GOT3 (cell line): ENCODE results near the gene HOXB5.

ENCODE experiments used
- DNase-seq: peaks from one replicate; lab custom pipeline; 2025; ENCODE audit warnings: mixed read lengths; lab: John Stamatoyannopoulos, UW

HOXB5 gene

DNA sequence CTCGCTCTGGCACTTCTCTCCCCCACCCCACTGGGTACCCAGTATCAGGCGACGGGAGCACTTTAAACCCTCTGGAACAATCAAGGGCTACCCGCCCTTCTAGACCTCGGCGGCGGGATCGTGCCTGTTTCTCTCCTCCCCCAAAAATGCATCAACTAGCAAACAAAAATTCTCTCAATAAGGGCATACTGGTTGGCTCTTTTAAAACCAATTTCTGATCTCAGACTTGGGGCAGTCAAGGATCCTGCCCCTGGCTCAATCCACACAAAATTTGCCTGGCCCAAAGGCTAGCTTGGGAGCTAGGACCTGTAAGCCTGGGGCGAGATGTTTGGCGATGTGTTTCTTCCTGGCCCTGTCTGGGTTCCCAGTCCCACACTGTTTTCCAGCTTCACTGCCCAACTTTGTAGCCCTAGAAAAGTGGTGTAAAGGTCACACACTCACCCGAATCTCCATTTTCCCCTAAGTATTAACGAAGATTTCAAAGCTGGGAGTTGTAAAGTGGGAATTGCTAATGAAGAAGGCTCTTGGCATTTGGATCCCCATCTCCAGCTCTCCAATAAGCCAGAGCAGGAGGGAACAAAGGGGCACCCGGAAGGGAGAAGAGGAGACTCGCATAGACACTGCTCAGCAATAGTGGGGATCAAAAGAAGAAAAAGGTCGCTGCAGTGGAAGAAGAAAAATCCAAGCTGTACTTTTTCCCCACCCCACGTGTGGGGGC lies 34.3 kb downstream of the HOXB5 start:
- no peak for DNase-seq

DNA sequence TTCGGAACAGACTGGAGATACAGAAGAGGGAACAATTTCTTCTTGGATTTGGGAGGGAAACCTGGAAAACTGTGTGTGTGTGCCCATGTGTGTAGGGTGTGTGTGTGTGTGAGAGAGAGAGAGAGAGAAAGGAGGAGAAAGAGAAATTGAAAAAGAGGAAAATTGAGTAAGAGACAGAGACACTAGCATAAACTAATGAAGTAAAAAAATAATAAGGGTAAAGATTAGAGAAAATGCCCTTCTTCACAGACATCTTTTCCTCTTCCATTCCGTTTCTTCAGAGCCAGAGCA lies 34.8 kb downstream of the HOXB5 start:
- DNase-seq = no peak

DNA sequence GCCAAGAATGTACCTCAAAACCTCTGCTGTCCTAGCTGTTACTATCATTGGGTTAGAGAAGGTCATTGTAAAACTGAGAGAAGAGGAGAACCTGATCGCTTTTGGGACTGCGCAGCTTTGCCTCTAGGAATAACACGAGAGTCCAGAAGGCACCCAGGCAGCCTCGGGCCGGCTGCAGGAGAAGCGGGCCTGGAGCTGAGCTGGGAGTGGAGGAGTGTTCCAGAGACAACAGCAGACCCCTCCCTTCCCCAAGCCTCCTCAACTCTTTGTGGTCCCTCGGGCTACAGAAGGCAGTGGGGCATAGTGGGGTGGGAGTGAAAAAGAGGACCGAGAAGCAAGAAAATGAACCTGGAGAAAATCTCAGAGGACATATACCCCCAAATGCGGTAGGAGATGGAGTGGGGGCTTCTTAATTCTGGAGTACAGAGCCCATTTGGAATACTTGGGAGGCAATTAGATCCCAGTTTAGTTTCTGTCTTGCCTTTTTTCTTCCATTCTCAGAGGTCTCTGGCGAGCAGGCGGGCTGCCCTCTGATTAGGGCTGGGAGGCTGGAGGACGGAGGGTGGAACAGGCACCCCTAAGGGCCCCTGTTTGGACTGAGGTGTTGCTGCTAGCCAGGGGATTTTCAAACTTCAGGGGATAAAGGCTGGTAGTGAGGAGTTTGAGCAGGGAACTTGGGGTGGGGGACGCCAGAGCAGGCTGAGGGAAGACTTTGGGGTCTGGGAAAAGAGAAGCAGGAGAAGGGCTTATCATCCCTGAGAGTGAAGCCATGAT lies 35.3 kb downstream of the HOXB5 start:
- no peak for DNase-seq

DNA sequence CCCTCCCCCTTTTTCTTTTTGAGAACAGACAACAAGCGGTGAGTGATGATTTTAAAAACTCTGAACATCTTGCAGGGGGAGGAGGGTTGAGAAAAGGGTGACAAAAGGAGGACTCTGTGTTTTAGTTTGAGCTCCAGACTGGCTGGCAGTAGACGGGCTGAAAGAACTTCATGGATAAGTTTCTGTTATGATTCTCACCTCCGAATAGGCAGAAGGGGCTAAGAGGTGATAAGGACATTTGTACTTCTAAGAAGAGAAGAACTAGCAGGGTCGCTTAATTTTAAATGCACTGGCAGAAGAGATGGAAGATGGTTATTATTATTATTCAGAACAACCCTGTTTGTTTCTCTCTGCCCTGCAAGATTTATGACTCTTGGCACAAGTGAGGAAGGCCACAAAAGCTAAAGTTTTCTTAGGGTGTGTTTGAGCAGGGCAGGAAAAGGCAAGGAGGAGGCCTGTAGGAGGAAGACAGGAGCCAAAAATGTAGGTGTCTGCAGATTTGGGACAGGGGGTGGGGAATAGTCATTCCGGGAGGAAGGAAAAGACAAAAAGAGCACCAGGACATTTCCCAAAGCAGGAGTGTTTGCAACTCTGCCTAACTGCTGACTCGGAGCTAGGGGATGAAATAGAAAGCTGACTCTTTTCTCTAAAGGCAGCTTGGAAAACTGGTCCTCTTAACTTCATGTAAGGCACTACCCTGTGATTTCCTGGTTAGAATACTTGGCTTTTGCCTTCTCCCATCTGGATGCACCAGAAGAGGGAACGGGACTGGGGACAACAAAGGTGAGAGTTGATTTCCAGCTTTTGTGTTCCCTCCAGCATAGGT lies 36.8 kb downstream of the HOXB5 start:
- no peak for DNase-seq

DNA sequence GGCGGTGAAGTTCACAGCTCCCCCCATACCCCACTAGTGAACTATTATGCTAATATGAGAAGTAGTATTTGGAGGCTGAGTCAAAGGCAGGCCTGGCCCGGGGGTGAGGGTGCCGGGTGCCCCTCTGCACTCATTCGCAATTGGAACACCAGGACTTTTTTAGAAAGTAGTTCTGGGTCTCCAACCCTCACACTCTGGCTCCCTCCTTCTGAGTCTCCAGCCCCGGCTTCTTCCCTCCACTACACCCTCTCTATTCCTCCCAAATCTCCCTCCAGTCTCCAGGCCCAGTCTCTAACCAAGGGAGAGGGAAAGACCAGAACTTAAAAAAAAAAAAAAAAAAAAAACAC lies 37.4 kb downstream of the HOXB5 start:
- DNase-seq = no peak

DNA sequence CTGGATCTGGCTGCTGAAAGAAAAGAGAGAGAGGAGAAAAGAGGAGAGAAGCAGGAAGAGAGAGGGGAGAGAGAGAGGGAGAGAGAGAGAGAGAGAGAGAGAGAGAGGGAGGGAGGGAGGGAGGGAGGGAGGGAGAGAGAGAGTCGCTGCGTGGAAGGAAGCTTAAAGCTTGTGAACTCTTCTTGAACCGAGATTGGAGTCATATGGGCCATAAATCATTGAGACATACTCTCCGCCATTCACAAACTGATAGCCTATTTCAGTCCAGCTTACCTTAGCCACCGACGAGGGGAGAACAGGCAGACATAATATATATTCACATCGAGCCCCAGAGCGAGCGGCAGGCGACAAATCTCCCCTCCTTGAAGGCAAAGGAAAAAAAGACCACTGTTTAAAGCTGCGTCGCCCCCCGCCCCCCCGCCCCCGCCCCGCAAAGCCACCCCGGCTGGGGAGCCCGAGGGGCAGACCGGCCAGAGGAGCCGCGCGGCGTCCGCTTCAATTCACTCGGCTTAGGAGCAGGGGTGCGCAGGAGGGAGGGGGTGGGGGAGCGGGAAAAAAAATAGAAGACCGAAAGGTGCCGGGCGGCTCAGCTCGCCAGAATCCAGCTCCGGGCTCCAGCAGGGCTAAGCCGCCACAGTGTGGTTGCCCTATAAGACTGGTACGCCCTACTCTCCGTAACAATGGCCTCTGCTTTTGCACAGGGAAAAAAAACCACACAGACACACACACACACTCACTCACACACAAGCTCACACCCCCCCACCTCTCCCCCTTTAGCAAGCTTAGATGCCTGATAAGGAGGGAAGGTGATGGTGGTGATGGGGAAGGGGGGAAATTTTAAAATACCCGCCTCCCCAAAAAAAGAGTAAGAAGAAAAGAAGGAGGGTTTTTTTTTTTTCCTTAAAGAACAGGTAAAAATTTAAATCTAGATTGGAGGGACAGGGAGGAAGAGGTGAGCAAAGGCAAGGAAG lies 38.0 kb downstream of the HOXB5 start:
- DNase-seq = no peak

DNA sequence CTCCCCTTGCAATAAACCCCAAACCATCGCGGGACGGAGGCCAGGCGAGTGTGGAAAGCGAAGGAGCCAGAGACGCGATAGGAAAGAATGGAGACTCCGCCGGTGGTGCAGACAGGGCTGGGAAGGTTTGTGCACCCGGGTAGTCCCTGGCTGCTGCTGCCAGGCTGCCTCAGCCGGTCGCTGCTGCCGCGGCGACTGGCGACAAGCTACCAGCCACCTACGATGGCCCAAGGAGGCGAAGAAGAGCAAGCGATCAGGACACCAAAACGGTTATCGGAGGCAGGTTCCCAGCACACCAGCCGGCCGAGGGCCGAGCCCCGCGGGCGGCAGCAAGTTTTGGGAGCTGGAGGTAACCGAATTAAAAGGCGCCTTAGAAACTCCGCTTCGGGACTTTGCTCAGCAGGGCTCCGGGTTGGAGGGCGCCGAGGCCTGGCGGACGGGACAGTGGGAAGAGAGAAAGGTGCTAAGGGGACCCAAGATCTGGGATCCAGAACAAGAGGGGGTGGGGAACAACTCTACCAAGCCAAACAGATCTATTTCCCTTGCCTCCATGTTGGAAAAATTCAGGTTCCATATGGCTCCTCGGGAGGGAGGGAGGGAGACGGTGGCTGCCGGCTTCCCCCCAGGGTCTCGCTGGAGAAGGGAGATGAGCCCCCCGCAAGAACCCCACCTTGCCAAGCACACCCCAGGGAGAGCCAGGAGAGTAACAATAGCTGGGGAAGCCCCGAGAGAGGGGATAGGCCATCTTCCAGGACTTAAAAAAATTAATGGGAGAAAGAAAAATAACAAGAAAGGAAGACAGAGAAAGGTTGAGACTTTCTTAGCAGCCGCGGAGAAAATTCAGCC lies 38.9 kb downstream of the HOXB5 start:
- no peak for DNase-seq

DNA sequence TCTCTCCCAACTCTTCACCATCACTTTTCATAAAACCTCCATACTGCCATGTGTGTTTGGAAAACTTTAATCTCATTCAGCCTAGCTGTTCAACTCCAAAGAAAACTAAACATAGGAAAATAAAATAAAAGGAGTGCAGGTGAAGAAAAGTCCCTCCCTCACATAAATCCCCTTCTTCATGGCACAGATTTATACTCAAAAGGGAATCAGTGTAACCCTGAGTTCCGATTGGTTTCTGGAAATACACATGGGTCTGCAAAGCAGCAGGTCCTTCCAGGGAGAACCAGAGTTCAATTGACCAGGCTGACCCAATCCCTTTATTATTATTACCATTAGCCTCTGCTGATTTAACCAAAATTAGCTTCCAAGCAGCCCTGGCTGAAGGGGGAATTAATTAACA lies 39.8 kb downstream of the HOXB5 start:
- DNase-seq = no peak

DNA sequence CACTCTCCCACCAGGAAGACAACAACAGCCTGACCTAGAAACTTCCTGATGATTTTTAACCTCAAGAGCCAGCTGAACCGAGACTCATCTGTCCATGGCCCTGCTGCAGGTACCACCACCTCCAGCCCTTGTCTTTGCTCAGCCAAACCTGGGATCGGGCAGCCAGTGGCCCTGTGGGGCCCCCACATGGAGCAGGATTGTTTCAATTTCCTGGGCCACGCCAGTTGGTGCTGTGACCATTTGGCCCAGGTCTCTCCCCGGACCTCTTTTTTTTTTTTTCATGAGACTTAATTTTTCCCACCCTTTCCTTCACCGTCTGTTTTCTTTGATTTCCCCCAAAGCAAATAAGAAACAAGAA lies 40.4 kb downstream of the HOXB5 start:
- DNase-seq = no peak

DNA sequence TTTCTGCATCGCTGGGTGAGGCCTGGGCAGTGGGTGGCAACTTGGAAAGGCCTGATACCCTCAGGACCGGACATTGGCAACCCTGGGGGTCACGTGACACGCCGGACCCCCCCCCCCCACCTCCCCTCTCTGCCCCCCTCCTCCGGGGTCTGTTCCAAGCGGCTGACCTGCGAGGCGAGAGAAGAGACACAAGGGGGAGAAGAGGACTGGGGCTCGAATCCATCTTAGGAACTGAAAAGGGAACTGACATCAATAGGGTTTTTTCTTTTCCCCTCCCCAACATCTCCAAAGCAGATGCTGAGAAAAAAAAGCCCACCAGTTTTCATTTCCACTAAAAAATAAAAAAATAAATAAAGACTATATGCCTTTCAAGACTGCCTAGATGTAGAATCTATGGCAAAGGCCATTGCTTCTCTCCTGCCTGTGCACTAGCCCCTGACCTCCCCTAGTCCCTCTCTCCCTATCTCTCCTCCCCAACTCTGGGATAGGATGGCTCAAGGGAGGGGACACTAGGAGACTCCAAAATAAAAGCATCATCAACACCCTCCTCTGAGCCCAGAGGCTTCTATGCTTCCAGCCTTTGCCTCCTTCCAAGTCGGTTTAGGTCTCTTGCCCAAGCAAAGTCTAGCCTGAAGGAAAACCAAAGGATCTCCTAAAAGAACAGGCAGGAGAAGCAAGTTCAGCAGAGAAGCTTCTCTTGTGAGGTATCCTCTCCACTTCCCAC lies 41.0 kb downstream of the HOXB5 start:
- DNase-seq = no peak

DNA sequence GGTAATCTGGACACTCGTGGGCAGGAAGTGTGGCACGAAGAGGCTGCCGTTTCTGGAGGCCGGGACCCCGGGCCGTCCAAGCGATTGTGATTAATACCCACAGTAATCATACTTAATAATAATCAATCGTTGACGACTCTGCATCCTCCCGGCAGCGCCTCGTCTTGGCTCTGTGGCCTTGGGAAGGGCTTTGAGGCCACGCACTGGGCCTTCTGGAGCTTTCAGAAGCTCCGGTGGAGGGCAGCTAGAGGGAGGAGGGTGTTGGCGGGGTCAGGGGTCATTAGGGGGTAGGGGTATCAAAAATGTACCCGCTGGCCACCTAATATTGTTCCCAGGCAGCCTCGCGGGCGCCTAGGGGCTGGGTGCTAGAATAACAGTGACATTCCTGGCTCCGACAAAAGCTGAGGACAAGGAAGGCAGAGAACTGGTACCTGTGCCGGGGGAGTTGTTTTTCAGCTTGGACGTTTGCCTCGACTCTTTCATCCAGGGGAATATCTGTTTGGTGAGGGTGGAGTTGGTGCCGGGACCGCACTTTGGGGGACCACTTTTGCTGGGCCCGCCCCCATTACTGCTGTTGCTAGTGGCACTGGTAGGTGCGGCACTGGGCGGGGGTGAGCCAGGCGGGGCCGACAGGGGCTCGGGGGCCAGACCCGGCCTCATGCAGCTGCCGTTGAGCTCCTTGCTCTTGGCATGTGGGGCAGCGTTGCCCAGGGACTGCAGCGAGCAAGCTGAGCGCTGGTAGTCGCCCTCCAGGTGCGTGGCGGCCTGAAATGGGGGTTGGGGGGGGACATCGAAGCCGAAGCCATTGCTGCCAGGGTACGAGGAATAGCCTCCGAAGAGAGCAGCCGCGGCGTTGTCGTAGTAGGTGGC lies 41.7 kb downstream of the HOXB5 start:
- DNase-seq = no peak

DNA sequence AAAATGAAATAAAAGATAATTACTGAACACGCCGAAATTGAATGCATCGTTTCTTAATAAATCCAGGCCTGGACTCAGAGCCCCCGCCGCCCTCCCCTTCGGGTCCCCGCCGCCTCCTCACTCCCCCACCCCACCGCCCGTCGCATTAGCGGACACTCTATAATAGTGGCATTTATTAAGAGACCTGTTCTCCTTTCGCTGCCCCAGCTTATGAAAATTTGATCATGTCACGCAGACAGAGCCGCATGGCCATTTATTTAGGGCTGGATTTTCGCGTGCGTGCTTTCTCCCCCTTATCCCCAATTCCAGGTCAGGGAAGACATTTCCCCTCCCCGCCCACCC lies 42.4 kb downstream of the HOXB5 start:
- DNase-seq = no peak

DNA sequence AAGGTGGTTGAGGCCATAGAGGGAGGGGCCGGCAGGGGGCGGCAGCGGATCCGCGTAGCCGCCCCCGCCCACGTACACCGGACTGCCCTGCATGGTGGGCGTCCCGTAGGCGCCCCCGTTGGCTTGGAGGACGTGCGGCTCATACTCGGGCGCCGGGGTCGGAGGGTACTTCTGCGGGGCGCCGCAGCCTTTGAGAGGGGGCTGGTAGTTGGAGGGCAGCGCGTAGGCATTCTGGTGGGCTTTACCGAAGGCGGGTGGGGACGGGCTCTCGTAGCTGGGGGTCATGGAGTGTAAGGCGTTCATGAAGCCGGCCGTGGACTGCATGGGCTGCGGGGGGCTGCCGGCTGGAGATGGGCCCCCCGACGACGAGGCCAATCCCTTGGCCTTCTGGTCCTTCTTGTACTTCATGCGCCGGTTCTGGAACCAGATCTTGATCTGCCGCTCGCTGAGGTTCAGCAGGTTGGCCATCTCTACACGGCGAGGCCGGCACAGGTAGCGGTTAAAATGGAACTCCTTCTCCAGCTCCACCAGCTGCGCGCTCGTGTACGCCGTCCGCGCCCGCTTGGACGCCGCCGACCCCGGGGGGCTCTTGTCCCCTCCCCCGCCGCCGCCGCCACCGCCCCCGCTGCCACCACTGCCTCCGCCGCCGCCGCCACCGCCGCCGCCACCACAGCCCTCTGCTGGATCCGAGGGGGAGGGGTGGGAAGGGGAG lies 42.9 kb downstream of the HOXB5 start:
- no peak for DNase-seq

DNA sequence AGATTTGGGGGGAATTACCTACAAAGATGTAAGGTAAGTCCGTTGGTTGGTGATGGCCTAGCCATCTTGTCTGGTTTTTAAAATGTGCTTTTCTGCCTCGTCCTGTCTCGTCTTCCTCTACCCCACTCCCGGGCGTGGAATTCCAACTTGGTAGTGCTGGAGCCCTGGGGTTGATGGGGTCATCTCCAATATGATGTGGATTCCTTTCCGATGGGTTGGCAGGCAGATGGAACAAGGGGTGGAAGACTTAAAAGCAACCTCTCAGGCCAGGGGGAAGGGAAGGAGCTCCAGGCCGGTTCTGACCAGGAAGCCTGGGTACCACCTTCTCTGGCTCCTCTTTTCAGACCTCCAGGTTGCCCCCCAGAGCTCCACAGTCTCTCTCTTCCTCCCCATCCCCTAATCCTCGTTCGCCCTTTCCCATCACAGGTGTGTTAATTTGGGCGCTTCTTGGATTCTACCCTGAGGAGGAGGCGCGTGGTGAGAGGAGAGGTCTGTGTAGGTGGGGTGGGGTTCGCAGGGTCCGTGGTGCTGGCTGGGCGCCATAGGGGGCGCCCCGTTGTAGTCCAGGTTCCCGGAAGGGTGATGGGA lies 43.6 kb downstream of the HOXB5 start:
- no peak for DNase-seq

DNA sequence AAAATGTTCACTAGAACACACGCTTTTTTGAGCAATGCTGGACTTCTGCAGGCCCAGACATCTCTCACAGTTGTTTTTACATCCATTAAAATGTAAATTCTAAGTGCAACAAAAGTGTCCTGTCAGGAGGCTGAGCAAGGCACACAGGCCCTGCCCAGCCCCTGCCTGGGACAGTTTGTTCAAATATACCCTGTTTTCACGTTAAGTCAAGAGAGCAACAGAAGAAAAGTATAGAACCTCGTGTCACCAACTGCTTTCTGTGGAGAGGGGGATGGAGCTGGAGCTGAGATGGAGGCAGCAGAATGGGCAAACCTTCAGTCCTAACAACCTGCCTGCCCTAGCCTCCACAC lies 44.3 kb downstream of the HOXB5 start:
- no peak for DNase-seq

DNA sequence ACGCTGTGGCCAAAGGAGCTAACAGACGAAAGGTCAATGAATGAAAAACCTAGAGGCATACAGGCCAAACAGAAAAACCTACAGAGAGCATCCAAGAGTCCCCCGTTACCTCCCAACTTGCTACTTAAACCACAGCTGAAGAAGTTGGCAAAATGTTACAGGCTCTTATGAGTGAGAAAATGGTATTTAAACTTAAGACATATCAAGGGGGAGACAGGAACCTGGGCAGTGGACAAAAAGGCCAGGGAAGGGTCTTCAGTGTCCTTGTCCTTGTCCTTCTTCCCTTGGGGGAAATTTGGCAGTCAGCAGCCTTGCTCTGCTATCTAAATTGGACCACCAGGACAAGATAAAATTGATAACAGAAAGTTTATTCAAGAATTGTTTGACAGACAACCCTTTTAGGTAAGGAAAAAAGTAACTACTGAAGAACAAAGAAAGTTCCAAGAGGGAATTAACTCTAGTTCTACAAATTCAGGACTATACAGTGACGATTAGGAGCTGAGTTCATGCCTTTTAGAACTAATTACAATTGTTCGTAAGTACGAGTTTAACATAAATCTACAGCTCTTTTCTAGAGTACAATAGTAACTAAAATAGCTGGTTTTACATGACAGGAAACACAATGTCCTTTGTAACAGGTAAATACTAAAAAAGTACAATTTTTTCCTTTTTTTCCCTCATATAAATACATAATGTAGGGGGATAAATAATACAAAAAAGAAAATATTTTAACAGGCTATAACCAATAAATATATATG lies 44.9 kb downstream of the HOXB5 start:
- DNase-seq = no peak

DNA sequence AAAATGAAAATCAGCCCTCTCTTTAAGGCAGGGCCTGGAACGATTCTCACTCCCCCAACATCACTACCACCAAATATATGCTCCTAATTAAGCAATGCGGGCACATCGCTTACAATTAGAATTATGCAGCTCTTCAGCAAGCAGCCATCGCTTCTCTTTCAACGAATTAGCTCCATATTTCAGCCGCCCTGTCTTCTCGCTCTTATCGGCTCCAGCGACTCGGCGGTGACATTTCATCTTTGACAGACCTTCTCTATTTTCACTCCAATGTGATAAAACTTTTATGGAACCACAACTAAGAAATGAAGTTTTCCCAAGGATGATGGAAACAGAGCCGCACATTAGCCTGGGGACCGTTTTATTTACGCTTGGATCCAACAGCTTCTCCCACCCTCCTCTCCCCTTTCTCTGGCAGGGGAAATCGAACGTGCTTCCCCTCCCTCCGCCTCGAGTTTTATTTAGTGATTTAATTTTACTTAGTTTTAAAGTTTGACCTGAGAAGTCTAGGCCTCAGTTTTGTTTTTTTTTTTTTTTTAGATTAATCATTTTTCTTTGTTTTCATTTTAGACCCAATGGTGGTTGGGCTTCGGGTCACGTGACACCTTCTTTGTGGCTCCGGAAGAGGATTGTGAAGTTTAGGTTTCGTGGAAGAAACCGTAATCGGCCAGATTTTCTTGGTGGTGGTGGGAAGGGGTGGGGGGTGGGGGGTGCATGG lies 45.6 kb downstream of the HOXB5 start:
- DNase-seq = no peak
